HG03571 (cell line): ENCODE measurements around the gene SOX6.
"Not testable (repeated sequence)": the region's sequence is repeated elsewhere in the genome, so short reads cannot be mapped to it uniquely, and the experiment has no call there.

Experiments
- ATAC-seq: cut with Tn5 transposase; IDR thresholded peaks from one replicate; pipeline ENCODE4 v1.9.1; 2021; ENCODE audit not compliant: unreplicated experiment

SOX6 gene

DNA sequence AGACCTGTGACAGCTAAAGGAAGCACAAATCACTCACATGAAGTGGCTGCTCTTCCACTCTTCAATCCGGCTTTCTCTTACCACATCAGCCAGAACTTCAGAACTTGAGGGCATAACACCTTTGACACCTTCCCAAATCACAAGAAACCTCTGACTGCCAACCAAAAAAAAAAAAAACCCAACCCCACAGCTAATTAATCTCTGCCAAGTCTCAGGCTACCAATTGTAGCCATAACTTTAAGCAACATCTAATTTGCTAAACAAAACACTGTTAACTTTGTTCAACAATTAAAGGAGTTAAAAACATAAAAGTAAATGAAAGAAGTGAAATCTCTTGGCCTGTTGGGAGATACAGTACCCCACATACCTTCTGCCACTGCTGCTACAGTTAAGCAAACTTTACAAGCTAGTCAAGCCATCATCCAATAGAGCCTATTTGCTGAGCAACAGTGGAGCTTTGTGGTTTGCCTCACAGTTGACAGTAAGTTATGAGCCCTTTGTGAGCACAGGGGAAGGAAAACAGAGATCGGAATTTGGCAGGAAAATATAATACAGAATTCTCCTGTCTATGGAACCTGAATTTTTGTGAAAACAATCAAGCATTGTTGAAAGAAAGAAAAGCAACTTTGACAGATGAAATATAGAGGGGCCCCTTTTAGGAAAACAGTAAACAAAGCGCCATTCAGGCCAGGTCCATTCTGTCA is at the start of gene SOX6:
SOX6 (minus strand) TSS at position 490 of the 704 bp plus-strand sequence. CDS start 15,298 bp downstream, outside the sequence.
- ATAC-seq, result no peak

DNA sequence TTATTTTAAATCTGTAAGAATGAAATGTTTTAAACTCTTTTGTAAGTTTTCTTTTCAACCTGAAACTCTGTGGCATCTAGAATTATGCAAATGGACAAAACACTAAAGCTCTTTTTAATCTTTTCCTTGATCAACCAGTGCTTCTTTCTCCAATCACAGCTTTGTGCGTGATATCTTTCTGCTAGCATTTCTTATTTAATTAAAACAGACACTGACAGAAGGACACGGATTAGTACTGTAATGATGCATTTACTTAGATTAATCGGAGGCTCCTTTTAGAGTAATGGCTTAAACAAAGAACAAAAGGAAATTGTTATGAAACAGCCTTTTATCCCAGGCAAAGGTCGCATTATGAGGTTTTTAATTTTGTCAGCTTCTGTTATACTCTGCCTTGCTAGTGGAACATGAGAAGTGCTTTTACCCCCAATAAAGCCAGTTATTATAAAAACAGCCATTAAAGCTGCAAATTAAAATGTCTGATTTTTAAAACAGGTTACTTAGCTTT is 48.5 kb upstream of the SOX6 start:
- ATAC-seq, result no peak

- ATAC-seq, result no peak
These were observed 47.5 kb upstream of the SOX6 start for GRCh38 chr11:16403851-16404250.

DNA sequence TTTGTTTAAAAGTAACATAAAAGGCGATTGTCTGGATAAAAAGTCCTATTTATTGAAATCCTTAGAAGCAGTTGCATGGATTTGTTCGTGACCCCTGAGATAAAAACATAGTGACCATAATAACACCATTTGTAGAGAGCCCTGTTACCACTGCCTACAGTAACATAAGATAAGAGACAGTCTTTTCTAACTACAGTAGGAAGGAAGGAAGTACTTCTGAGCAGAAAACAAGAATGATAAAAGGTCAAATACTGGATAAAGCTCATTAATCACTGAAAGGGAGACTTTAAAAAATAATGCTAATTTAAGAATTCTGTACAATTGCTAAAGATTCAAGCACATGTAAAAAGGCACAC is 47.1 kb upstream of the SOX6 start:
- no peak for ATAC-seq

DNA sequence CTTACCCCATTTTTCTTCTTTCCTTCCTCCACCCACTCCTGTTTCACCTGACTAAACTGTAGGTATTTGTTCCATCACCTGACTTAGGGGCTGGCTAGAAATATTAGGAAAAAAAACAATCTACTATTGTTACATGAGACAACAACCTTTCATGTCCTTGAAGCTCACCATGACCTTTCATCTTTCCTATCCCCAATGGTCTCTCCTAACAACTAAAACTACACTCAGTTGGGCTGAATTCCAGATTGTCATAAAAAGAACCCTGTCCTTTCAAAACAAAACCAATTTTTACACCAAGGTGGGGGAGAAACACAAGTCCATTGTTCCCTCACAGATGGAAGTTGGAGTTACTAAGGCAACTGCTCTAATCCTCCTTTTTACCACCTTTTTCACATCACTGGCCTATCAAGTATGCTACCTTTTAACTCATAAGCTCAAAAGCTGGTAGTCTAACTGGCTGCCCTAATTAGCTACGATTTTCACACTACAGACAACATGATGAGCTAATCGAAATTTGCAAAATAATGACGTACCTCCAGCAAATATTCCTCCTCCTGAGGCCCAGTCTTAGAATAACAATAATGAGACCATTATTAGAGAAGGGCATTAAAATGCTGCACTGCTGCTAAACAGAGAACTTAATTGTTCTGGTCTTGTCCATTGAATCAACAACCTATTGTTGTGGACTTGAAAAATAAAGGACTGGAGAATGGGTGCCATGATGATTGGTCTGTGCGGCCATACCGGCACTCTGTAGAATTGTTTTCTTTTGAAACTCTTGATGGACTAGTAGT is 46.5 kb upstream of the SOX6 start:
- no peak for ATAC-seq

DNA sequence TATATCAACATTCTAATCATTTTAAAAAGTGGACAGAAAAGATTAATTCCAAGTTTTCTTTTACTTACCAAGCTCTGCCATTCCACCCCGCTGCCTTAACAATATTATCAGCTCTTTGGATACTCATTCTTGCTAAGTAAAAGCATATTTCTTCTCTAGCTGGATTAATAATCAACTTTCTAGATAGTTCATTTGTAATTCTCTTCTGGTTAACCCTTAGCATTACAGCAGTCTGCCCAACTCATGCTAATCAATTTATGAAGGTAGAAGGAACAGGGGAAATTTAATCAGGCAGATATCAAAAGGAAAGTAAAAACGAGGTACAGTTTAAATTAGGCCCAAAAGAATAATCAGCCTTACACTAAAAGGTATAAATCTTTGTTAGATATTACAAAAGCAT is 41.0 kb upstream of the SOX6 start:
- no peak for ATAC-seq

DNA sequence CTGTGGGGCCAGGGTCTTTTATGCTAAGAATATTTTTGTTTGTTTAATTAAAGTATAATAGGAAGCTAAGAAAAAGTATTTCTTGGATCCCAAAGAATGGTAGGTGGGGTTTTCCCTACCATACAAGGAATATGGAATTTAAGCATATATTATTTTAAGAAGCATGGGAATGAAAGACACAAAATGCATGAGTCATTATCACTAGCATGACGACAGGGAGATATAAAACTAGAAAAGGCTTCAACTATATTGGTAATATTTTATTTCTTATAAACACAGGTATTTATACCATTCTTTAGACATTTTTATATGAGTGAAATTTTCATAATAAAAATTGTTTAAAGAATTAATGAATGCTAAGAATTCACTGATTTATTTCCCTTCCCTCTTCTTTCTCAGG is 39.3 kb upstream of the SOX6 start:
- no peak for ATAC-seq

- no peak for ATAC-seq
These were observed 38.6 kb upstream of the SOX6 start for GRCh38 chr11:16394947-16395346.

DNA sequence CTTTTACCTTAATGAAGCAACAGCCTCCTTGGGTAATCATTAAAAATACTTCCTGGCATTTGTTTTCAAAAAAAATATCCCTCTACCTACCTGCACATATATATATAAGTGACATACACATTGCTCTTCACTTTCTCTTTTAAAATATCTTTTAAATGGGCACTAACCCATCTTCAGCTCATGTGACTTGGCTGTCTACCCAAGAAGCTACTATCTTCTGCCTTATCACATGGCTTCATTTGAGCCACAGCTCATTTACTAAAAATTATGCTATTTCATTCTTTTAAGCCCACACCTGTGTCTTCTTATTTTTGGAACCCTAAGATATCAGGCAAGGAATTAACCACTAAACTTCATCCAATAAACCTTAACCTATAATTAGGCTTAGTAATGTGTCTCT is 37.0 kb upstream of the SOX6 start:
- no peak for ATAC-seq

GRCh38 chr11:16392616-16393015 is 36.3 kb upstream of the SOX6 start:
- ATAC-seq, result no peak

DNA sequence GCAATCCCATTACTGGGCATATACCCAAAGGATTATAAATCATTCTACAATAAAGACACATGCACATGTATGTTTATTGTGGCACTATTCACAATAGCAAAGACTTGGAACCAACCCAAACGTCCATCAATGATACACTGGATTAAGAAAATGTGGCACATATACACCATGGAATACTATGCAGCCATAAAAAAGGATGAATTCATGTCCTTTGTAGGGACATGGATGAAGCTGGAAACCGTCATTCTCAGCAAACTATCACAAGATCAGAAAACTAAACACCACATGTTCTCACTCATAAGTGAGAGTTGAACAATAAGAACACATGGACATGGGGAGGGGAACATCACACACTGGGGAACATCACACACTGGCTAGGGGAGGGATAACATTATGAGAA is 34.5 kb upstream of the SOX6 start:
- not testable (repeated sequence) for ATAC-seq

- no peak for ATAC-seq
These were observed 28.8 kb upstream of the SOX6 start for GRCh38 chr11:16385099-16385498.

- no peak for ATAC-seq
These were observed 26.5 kb upstream of the SOX6 start for GRCh38 chr11:16382638-16383380.

GRCh38 chr11:16382186-16382585 is 25.8 kb upstream of the SOX6 start:
- ATAC-seq, result no peak

DNA sequence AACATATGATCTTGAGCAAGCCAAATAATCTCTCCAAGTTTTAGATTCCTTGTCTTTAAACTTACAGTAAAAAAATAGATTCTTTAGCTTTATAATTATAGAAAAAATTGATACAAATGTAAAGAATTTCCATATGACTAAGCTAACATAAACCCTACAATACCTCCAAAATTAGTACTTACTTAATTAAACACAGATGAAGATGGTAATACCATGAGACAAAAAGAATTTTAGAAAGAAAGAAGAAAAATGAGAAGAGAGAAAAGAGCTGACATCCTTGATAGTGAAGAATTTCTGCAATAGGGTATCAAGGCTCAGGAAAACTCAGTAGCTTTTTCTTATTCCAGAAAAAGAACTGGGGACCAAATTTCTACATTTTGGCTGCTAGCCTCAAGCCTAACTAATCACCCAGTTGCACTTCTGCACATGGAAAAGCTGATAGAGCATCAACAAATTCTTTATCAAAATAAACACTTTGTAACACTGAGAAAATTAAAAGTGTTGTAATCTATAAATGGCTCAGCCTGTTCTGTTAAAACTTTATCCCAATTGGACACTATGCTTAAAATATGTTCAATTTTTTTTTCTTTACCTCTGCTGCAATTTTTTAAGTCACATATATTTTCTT is 24.7 kb upstream of the SOX6 start:
- no peak for ATAC-seq

- no peak for ATAC-seq
These were observed 22.6 kb upstream of the SOX6 start for GRCh38 chr11:16378906-16379305.

GRCh38 chr11:16377746-16378145 is 21.4 kb upstream of the SOX6 start:
- no peak for ATAC-seq

DNA sequence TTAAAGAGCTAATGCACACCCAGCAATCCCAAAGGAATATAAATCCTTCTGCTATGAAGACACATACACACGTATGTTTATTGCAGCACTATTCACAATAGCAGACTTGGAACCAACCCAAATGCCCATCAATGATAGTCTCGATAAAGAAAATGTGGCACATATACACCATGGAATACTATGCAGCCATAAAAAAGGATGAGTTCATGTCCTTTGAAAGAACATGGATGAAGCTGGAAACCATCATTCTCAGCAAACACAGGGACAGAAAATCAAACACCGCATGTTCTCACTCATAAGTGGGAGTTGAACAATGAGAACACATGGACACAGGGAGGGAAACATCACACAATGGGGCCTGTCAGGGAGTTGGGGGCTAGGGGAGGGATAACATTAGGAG is 19.3 kb upstream of the SOX6 start:
- ATAC-seq, result not testable (repeated sequence)

GRCh38 chr11:16373768-16374167 is 17.4 kb upstream of the SOX6 start:
- ATAC-seq, result no peak

DNA sequence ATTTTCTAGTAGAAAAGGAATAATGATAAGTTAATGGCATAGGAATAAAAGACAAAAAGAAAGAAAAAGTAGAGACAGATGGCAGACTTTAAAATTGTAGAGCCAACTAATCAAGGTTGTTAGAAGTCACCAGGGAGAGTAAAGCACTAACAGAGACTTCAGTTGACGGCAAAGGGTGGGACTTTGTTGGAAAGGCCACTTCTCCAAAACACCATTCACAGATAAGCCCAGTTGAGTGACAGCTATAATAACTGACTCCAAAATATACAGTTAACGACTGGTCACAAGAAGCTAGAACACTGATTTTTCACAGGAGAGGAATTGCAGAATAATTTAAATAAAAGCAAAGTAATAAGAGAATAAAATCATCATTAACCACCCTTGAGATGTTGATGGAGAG is 16.0 kb upstream of the SOX6 start:
- ATAC-seq, result no peak

GRCh38 chr11:16367252-16367651 is 10.9 kb upstream of the SOX6 start:
- no peak for ATAC-seq
